ENCODE results near the gene CDH4. TPM values are rescaled to one million over a fixed set of nuclear protein-coding genes. Genes with fewer than 3 reads are reported as not detected.

CDH4 gene
- total RNA-seq, 3 donors from 2014 or later (not counting 1 experiment from before 2014, with no cell fraction given) = 0.18 TPM; not detected in 2

GRCh38 chr20:61650912-61651733 is 399.1 kb downstream of the CDH4 start:
- Histone ChIP-seq H3K36me3 (ENCODE audit: control insufficient read depth, insufficient read depth, low read length) (no peaks in the 10 kb centered on the region), H3K9me3 (ENCODE audit: control insufficient read depth, insufficient read depth, low read length) (peaks cover 7% of the 10 kb centered on the region), H3K27me3 (ENCODE audit: control insufficient read depth, insufficient read depth, low read length) (no peaks in the 10 kb centered on the region), H3K27ac (ENCODE audit: low read length) (no peak overlapping the region), H3K4me3 (ENCODE audit: low read length) (no peak overlapping the region), H3K4me1 (ENCODE audit: control insufficient read depth, insufficient read depth, low read length) (no peaks in the 10 kb centered on the region)
- Mint-ChIP-seq H3K27ac (no peak overlapping the region), H3K4me1 (no peaks in the 10 kb centered on the region), H3K9me3 (no peaks in the 10 kb centered on the region), H3K27me3 (ENCODE audit: low read depth in 2 of 2) (no peaks in the 10 kb centered on the region), H3K4me3 (no peak overlapping the region), H3K36me3 (no peaks in the 10 kb centered on the region)
- DNase-seq (no peak), ATAC-seq (no peak)
- 88% methylated on average over 33 of the region's 34 CpGs for WGBS (ENCODE audit: insufficient coverage)
- TF ChIP-seq CTCF (IDR thresholded peaks at IDR 0.05) = no peak
- intact Hi-C loops (cut with micrococcal nuclease) = no loop called here

GRCh38 chr20:61652146-61652545 is 400.1 kb downstream of the CDH4 start:
- H3K4me3 Mint-ChIP-seq = no peak overlapping the region

GRCh38 chr20:61654726-61655125 is 402.7 kb downstream of the CDH4 start:
- H3K9me3 ChIP-seq (ENCODE audit: control insufficient read depth, insufficient read depth, low read length) = peaks cover 11% of the 10 kb centered on the region
- Mint-ChIP-seq H3K4me1 (no peaks in the 10 kb centered on the region), H3K4me3 (no peak overlapping the region), H3K27me3 (ENCODE audit: low read depth in 2 of 2) (peaks cover 0 to 3% of the 10 kb centered on the region in 2 donors), H3K9me3 (peaks cover 0 to 3% of the 10 kb centered on the region in 2 donors), H3K27ac (no peak overlapping the region), H3K36me3 (no peaks in the 10 kb centered on the region)
- no peaks in the 10 kb centered on the region for H3K27me3 ChIP-seq (ENCODE audit: control insufficient read depth, insufficient read depth, low read length)
- 90% methylated on average over 14 of the region's 14 CpGs for WGBS (ENCODE audit: insufficient coverage)
- H3K4me1 ChIP-seq (ENCODE audit: control insufficient read depth, insufficient read depth, low read length) = no peaks in the 10 kb centered on the region
- DNase-seq (no peak), ATAC-seq (no peak)
- no peak overlapping the region for H3K4me3 ChIP-seq (ENCODE audit: low read length)
- H3K27ac ChIP-seq (ENCODE audit: low read length) = no peak overlapping the region
- intact Hi-C loops (cut with micrococcal nuclease) = no loop called here
- no peak for TF ChIP-seq CTCF (IDR thresholded peaks at IDR 0.05)
- no peaks in the 10 kb centered on the region for H3K36me3 ChIP-seq (ENCODE audit: control insufficient read depth, insufficient read depth, low read length)

More at GRCh38 chr20:61652146-61652545, 400.1 kb downstream of the CDH4 start:
- H3K4me3 ChIP-seq (ENCODE audit: low read length) = no peak overlapping the region
- Mint-ChIP-seq H3K27ac (no peak overlapping the region), H3K36me3 (no peaks in the 10 kb centered on the region), H3K4me1 (no peaks in the 10 kb centered on the region), H3K27me3 (ENCODE audit: low read depth in 2 of 2) (no peaks in the 10 kb centered on the region), H3K9me3 (no peaks in the 10 kb centered on the region)
- TF ChIP-seq CTCF (IDR thresholded peaks at IDR 0.05) = no peak
- WGBS (ENCODE audit: insufficient coverage) = 86% methylated on average over 10 of the region's 10 CpGs
- intact Hi-C loops (cut with micrococcal nuclease) = no loop called here
- no peak overlapping the region for H3K27ac ChIP-seq (ENCODE audit: low read length)
- no peak for DNase-seq
- no peaks in the 10 kb centered on the region for H3K4me1 ChIP-seq (ENCODE audit: control insufficient read depth, insufficient read depth, low read length)
- no peaks in the 10 kb centered on the region for H3K27me3 ChIP-seq (ENCODE audit: control insufficient read depth, insufficient read depth, low read length)
- H3K9me3 ChIP-seq (ENCODE audit: control insufficient read depth, insufficient read depth, low read length) = peaks cover 11% of the 10 kb centered on the region
- no peak for ATAC-seq
- no peaks in the 10 kb centered on the region for H3K36me3 ChIP-seq (ENCODE audit: control insufficient read depth, insufficient read depth, low read length)
